HG03045 (cell line): Measurements from ENCODE around the gene DYNLT2.
"Not testable (repeated sequence)": the region's sequence is repeated elsewhere in the genome, so short reads cannot be mapped to it uniquely, and the experiment has no call there.

ENCODE experiments used
- ATAC-seq: cut with Tn5 transposase; IDR thresholded peaks from one replicate; pipeline ENCODE4 v1.9.1; 2021; ENCODE audit warnings: mild to moderate bottlenecking, moderate library complexity; ENCODE audit not compliant: unreplicated experiment

DYNLT2 gene

GRCh38 chr6:169783971-169784820, 32.8 kb upstream of the DYNLT2 start:
- ATAC-seq = no peak

- ATAC-seq = no peak
These were observed 32.0 kb upstream of the DYNLT2 start for GRCh38 chr6:169783401-169783800.

- ATAC-seq = no peak
These were observed 31.6 kb upstream of the DYNLT2 start for GRCh38 chr6:169782966-169783365.

GRCh38 chr6:169780571-169781091, 29.3 kb upstream of the DYNLT2 start:
- no peak for ATAC-seq

GRCh38 chr6:169779896-169780295, 28.5 kb upstream of the DYNLT2 start:
- ATAC-seq = no peak

- no peak for ATAC-seq
These were observed 27.9 kb upstream of the DYNLT2 start for GRCh38 chr6:169779092-169779815.

GRCh38 chr6:169778646-169779045, 27.3 kb upstream of the DYNLT2 start:
- no peak for ATAC-seq

- no peak for ATAC-seq
These were observed 26.5 kb upstream of the DYNLT2 start for GRCh38 chr6:169777896-169778295.

GRCh38 chr6:169776379-169776778, 25.0 kb upstream of the DYNLT2 start:
- no peak for ATAC-seq

- ATAC-seq = no peak
These were observed 23.9 kb upstream of the DYNLT2 start for GRCh38 chr6:169775321-169775720.

GRCh38 chr6:169774347-169774746, 23.0 kb upstream of the DYNLT2 start:
- no peak for ATAC-seq

- no peak for ATAC-seq
These were observed 15.8 kb upstream of the DYNLT2 start for GRCh38 chr6:169766921-169767736.

GRCh38 chr6:169766232-169766631, 14.9 kb upstream of the DYNLT2 start:
- ATAC-seq = no peak

GRCh38 chr6:169765789-169766188, 14.4 kb upstream of the DYNLT2 start:
- not testable (repeated sequence) for ATAC-seq

- ATAC-seq = no peak
These were observed 12.5 kb upstream of the DYNLT2 start for GRCh38 chr6:169763881-169764280.

- ATAC-seq = no peak
These were observed 11.9 kb upstream of the DYNLT2 start for GRCh38 chr6:169763308-169763707.

- ATAC-seq = no peak
These were observed 3.8 kb upstream of the DYNLT2 start for GRCh38 chr6:169755162-169755561.

- no peak for ATAC-seq
These were observed 777 bp upstream of the DYNLT2 start for GRCh38 chr6:169752074-169752623.

GRCh38 chr6:169746556-169746955, 4.8 kb downstream of the DYNLT2 start:
- no peak for ATAC-seq

- no peak for ATAC-seq
These were observed 6.0 kb downstream of the DYNLT2 start for GRCh38 chr6:169745405-169745804.

GRCh38 chr6:169741344-169741743, 10.0 kb downstream of the DYNLT2 start:
- ATAC-seq = no peak
